Measurements from ENCODE around the gene RAD50. TPM values are rescaled to one million over a fixed set of nuclear protein-coding genes. Genes with fewer than 3 reads are reported as not detected.
A peak's percentile ranks its signal among the peaks of the same experiment; 100 is the strongest.

The RAD50 gene
- total and polyA plus RNA-seq, 2 donors (not counting 1 experiment from before 2014, with no cell fraction given) = 21.5 to 35.7 TPM

- TF ChIP-seq CTCF (conservative IDR thresholded peaks at IDR 0.05 in 1 of 2, IDR thresholded peaks at IDR 0.05 in 1 of 2; ENCODE audit: low read depth in 1 of 2, low read length in 2 of 2) = no peak
- TF ChIP-seq EZH2 (IDR thresholded peaks at IDR 0.05; ENCODE audit: low read length, missing control alignments) = no peak
Measured at GRCh38 chr5:132675936-132676689, 119.3 kb downstream of the RAD50 start.

GRCh38 chr5:132677191-132677590 is 120.4 kb downstream of the RAD50 start:
- no peak overlapping the region for H3K4me2 ChIP-seq (ENCODE audit: extremely low read depth, insufficient read depth, low read length)
- no peak overlapping the region for H3K9ac ChIP-seq (ENCODE audit: insufficient read depth, low read length)

More at GRCh38 chr5:132675936-132676689, 119.3 kb downstream of the RAD50 start:
- Histone ChIP-seq H3K27ac (ENCODE audit: insufficient read depth, low read length) (no peak overlapping the region), H3K36me3 (ENCODE audit: control insufficient read depth, insufficient read depth, low read length) (no peaks in the 10 kb centered on the region), H3K79me2 (ENCODE audit: control insufficient read depth, insufficient read depth, low read length) (no peaks in the 10 kb centered on the region), H4K20me1 (ENCODE audit: control insufficient read depth, extremely low read depth, insufficient read depth, low read length) (no peaks in the 10 kb centered on the region), H3K27me3 (ENCODE audit: control insufficient read depth, insufficient read depth, low read length) (no peaks in the 10 kb centered on the region), H3K4me1 (ENCODE audit: control insufficient read depth, extremely low read depth, insufficient read depth, low read length) (peaks cover 21% of the 10 kb centered on the region), H3K4me3 (replicated peaks in 1 of 4; ENCODE audit: control extremely low read depth in 1 of 4, insufficient read depth in 1 of 4, low read depth in 3 of 4, low read length in 4 of 4) (no peak overlapping the region), H2AFZ (ENCODE audit: low read length) (no peak overlapping the region), H3K4me2 (ENCODE audit: extremely low read depth, insufficient read depth, low read length) (no peak overlapping the region), H3K9ac (ENCODE audit: insufficient read depth, low read length) (no peak overlapping the region), H3K9me3 (ENCODE audit: control insufficient read depth, insufficient read depth, low read depth, low read length) (no peaks in the 10 kb centered on the region)
- DNase-seq (ENCODE audit: low read depth in 2 of 2) = no peak

More at GRCh38 chr5:132677191-132677590, 120.4 kb downstream of the RAD50 start:
- Histone ChIP-seq H3K79me2 (ENCODE audit: control insufficient read depth, insufficient read depth, low read length) (no peaks in the 10 kb centered on the region), H3K36me3 (ENCODE audit: control insufficient read depth, insufficient read depth, low read length) (no peaks in the 10 kb centered on the region), H3K4me3 (replicated peaks in 1 of 4; ENCODE audit: control extremely low read depth in 1 of 4, insufficient read depth in 1 of 4, low read depth in 3 of 4, low read length in 4 of 4) (no peak overlapping the region), H2AFZ (ENCODE audit: low read length) (no peak overlapping the region), H3K9me3 (ENCODE audit: control insufficient read depth, insufficient read depth, low read depth, low read length) (no peaks in the 10 kb centered on the region), H3K27me3 (ENCODE audit: control insufficient read depth, insufficient read depth, low read length) (no peaks in the 10 kb centered on the region), H3K4me1 (ENCODE audit: control insufficient read depth, extremely low read depth, insufficient read depth, low read length) (peaks cover 21% of the 10 kb centered on the region), H3K27ac (ENCODE audit: insufficient read depth, low read length) (peak overlapping the region; percentile 34), H4K20me1 (ENCODE audit: control insufficient read depth, extremely low read depth, insufficient read depth, low read length) (no peaks in the 10 kb centered on the region)
- TF ChIP-seq CTCF (conservative IDR thresholded peaks at IDR 0.05 in 1 of 2, IDR thresholded peaks at IDR 0.05 in 1 of 2; ENCODE audit: low read depth in 1 of 2, low read length in 2 of 2) (peak; percentile 37 to 40), EZH2 (IDR thresholded peaks at IDR 0.05; ENCODE audit: low read length, missing control alignments) (no peak)
- DNase-seq (ENCODE audit: low read depth in 2 of 2) = peak; percentile 82 to 95

Measured in fibroblast of lung (primary cell).